ENCODE results near the gene RTL1. TPM values are rescaled to one million over a fixed set of nuclear protein-coding genes. Genes with fewer than 3 reads are reported as not detected.

Gene RTL1
- total RNA-seq, 3 donors from 2014 or later: not detected

GRCh38 chr14:100844846-100845245, 58.7 kb downstream of the RTL1 start:
- Histone ChIP-seq H3K9me3 (no peaks in the 10 kb centered on the region), H3K36me3 (ENCODE audit: low read depth) (no peaks in the 10 kb centered on the region), H3K4me3 (no peak overlapping the region), H3K4me1 (ENCODE audit: low read depth) (no peaks in the 10 kb centered on the region)
- DNase-seq: peak in 1 of 3 donors; percentile 23
- no peak for ATAC-seq
- TF ChIP-seq CTCF (IDR thresholded peaks at IDR 0.05): no peak
- intact Hi-C loops (cut with DNase I, micrococcal nuclease): no loop called here

- DNase-seq (no peak), ATAC-seq (no peak)
- TF ChIP-seq CTCF (IDR thresholded peaks at IDR 0.05): no peak
- Histone ChIP-seq H3K9me3 (no peaks in the 10 kb centered on the region), H3K4me1 (ENCODE audit: low read depth) (no peaks in the 10 kb centered on the region), H3K36me3 (ENCODE audit: low read depth) (no peaks in the 10 kb centered on the region), H3K4me3 (no peak overlapping the region)
- intact Hi-C loops (cut with DNase I, micrococcal nuclease): no loop called here
These were observed 59.1 kb downstream of the RTL1 start for GRCh38 chr14:100844421-100844820.

DNA sequence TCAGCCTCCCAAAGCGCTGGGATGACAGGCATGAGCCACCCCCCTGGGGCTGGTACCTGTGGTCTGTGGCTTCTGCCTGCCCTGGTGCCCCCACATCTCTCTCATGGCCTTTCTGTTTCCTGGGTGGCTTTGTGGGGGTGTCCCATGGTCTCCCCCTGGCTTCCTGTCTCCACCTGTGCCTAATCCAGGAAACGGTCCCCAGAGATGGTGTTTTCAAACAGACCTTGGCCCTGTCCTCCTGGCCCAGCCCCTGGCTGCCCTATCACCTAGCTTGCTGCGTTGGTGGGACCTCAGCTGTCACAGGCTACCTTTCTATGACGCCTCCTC, 59.5 kb downstream of the RTL1 start:
- peak in 1 of 3 donors; percentile 25 for DNase-seq
- Histone ChIP-seq H3K36me3 (ENCODE audit: low read depth) (no peaks in the 10 kb centered on the region), H3K4me1 (ENCODE audit: low read depth) (no peaks in the 10 kb centered on the region), H3K9me3 (no peaks in the 10 kb centered on the region), H3K4me3 (no peak overlapping the region)
- TF ChIP-seq CTCF (IDR thresholded peaks at IDR 0.05): no peak
- ATAC-seq: no peak
- intact Hi-C loops (cut with DNase I, micrococcal nuclease): no loop called here

DNA sequence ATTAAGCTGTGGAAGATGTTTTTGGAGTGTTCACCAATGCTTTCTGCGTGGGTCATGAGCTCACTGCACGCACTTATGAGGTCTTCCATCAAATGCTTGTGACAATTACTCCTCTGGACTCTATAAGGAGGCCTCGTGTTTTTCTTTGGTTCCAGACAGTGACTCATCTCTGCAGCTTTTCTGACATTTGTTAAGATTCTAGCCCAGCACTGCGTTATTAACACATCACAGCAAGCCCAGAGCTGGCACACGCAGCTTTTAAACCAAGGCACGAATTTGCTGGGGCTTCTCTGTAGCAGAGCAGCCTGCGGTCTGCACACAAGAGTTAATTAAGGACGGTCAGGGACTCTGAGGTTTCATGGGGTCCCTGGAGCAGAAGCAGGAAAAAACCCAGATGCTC, 60.7 kb downstream of the RTL1 start:
- intact Hi-C loops (cut with DNase I, micrococcal nuclease): no loop called here
- H3K4me3 ChIP-seq: no peak overlapping the region
- H3K4me1 ChIP-seq (ENCODE audit: low read depth): no peaks in the 10 kb centered on the region
- no peak for TF ChIP-seq CTCF (IDR thresholded peaks at IDR 0.05)
- H3K36me3 ChIP-seq (ENCODE audit: low read depth): no peaks in the 10 kb centered on the region
- DNase-seq: peak in 1 of 3 donors; percentile 15
- H3K9me3 ChIP-seq: no peaks in the 10 kb centered on the region
- ATAC-seq: peak; percentile 41

- no peak for TF ChIP-seq CTCF (IDR thresholded peaks at IDR 0.05)
- Histone ChIP-seq H3K36me3 (ENCODE audit: low read depth) (no peaks in the 10 kb centered on the region), H3K9me3 (no peaks in the 10 kb centered on the region), H3K4me1 (ENCODE audit: low read depth) (no peaks in the 10 kb centered on the region), H3K4me3 (no peak overlapping the region)
- ATAC-seq (no peak), DNase-seq (no peak)
- intact Hi-C loops (cut with DNase I, micrococcal nuclease): no loop called here
These were observed 61.6 kb downstream of the RTL1 start for GRCh38 chr14:100841761-100842403.

Data from mucosa of descending colon (tissue), 3 donors.